ENCODE results near the gene GABBR2.

GABBR2 gene

DNA sequence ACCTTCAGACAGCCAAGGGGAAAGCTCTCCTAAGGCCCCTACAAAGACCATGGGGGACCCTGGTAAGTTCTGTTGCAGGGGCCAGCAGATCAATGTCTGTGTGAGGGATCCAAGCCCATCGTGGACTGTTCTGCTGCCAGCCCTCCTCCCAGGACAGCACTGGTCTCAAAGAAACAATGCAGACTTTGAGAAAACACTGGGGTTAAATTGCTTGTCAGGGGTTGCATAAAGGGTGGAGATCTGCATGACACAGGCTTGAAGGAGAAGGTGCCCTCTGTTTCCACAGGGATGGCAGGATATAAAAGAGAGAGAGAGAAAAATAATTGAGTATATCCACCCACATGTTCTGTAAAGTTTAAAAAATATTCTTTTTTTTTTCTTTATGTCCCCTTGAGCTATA is 295.7 kb downstream of the GABBR2 start:
- H3K79me1 ChIP-seq (ENCODE audit: low read length), result no peaks in the 10 kb centered on the region

DNA sequence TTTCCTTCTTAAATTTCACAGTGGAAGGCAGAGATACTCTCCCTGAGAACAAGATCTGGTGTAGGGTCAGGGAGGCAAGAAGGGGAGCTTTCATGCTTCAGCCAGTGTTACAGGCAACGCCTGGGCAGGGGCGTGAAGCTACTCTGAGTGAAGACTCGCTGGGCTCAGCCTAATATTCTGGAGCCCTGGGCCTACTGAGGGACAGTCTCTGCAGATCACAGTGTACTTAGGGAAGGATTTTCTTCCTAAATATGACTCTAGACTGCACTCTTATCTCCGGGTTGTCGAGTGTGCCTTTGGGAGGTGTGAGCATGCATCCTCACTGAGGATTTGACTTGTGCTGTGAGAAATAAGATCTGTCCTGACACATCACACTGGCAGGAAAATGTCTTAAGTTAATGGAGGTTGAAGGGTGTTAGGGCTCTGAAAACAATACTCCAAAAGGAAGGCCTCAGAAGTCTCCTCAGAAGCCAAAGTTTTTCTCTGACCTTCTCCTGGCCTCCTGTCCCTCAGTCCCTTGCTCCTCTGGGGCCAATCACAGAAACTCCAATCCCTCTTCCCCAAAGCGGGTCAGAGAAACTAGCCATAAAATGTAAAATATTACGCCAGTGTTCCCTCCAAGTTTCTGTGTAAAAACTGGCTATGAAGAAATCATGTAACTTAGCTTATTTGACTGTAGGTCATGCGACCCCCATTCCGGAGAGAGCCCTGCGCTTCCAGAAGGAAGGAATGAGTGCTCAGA is 296.5 kb downstream of the GABBR2 start:
- H3K79me2 ChIP-seq (ENCODE audit: control insufficient read depth, insufficient read depth, low read length, poor library complexity), result no peaks in the 10 kb centered on the region
- no peak overlapping the region for H3K27ac ChIP-seq (ENCODE audit: low read depth, low read length)
- H4K12ac ChIP-seq (ENCODE audit: low read depth, low read length), result no peak overlapping the region
- no peak overlapping the region for H2AK5ac ChIP-seq (ENCODE audit: low read length)
- no peak overlapping the region for H4K8ac ChIP-seq (ENCODE audit: low read depth, low read length)
- no peaks in the 10 kb centered on the region for H3K9me3 ChIP-seq (ENCODE audit: insufficient read depth, low read depth, low read length)
- no peaks in the 10 kb centered on the region for H3K79me1 ChIP-seq (ENCODE audit: low read length)
- H3K4me2 ChIP-seq (ENCODE audit: low read length), result no peak overlapping the region
- H3K18ac ChIP-seq (ENCODE audit: low read length), result no peak overlapping the region
- H3K14ac ChIP-seq (ENCODE audit: low read length), result no peak overlapping the region
- no peak for DNase-seq
- no peak overlapping the region for H2BK12ac ChIP-seq (ENCODE audit: low read length)
- WGBS (ENCODE audit: extremely low coverage, insufficient coverage, insufficient read length), result no CpG with 5 or more reads among the region's 10 CpGs
- no peak overlapping the region for H3K4me3 ChIP-seq (ENCODE audit: low read depth, low read length)
- H2AFZ ChIP-seq (ENCODE audit: insufficient read depth, low read length, poor library complexity), result no peak overlapping the region
- H3K27me3 ChIP-seq (ENCODE audit: insufficient read depth, low read length), result no peaks in the 10 kb centered on the region
- H2BK120ac ChIP-seq (ENCODE audit: insufficient read depth, low read length, poor library complexity), result no peak overlapping the region
- H3K36me3 ChIP-seq (ENCODE audit: control insufficient read depth in 1 of 2, insufficient read depth in 2 of 2, low read length in 2 of 2), result no peaks in the 10 kb centered on the region
- no peak overlapping the region for H3K9ac ChIP-seq (ENCODE audit: low read length)
- H2BK5ac ChIP-seq (ENCODE audit: low read depth, low read length, poor library complexity), result no peak overlapping the region
- no peaks in the 10 kb centered on the region for H3K4me1 ChIP-seq (ENCODE audit: control insufficient read depth in 1 of 2, insufficient read depth in 2 of 2, low read length in 2 of 2)
- no peak overlapping the region for H3K23ac ChIP-seq (ENCODE audit: low read length)
- no peak overlapping the region for H4K91ac ChIP-seq (ENCODE audit: low read depth, low read length)
- no peak overlapping the region for H3K4ac ChIP-seq (ENCODE audit: low read depth, low read length)

More for the DNA sequence above, 295.7 kb downstream of the GABBR2 start:
- Histone ChIP-seq H3K4me2 (ENCODE audit: low read length) (no peak overlapping the region), H2AK5ac (ENCODE audit: low read length) (no peak overlapping the region), H4K8ac (ENCODE audit: low read depth, low read length) (no peak overlapping the region), H3K4ac (ENCODE audit: low read depth, low read length) (no peak overlapping the region), H2BK12ac (ENCODE audit: low read length) (no peak overlapping the region), H3K18ac (ENCODE audit: low read length) (no peak overlapping the region), H3K9ac (ENCODE audit: low read length) (no peak overlapping the region), H3K27me3 (ENCODE audit: insufficient read depth, low read length) (no peaks in the 10 kb centered on the region), H2BK5ac (ENCODE audit: low read depth, low read length, poor library complexity) (no peak overlapping the region), H3K14ac (ENCODE audit: low read length) (no peak overlapping the region), H3K36me3 (ENCODE audit: control insufficient read depth in 1 of 2, insufficient read depth in 2 of 2, low read length in 2 of 2) (no peaks in the 10 kb centered on the region), H3K23ac (ENCODE audit: low read length) (no peak overlapping the region), H3K9me3 (ENCODE audit: insufficient read depth, low read depth, low read length) (peaks cover 1% of the 10 kb centered on the region), H4K91ac (ENCODE audit: low read depth, low read length) (no peak overlapping the region), H3K27ac (ENCODE audit: low read depth, low read length) (no peak overlapping the region), H2AFZ (ENCODE audit: insufficient read depth, low read length, poor library complexity) (no peak overlapping the region), H3K4me1 (ENCODE audit: control insufficient read depth in 1 of 2, insufficient read depth in 2 of 2, low read length in 2 of 2) (no peaks in the 10 kb centered on the region), H3K79me2 (ENCODE audit: control insufficient read depth, insufficient read depth, low read length, poor library complexity) (no peaks in the 10 kb centered on the region), H3K4me3 (ENCODE audit: low read depth, low read length) (no peak overlapping the region), H4K12ac (ENCODE audit: low read depth, low read length) (no peak overlapping the region), H2BK120ac (ENCODE audit: insufficient read depth, low read length, poor library complexity) (no peak overlapping the region)
- no CpG with 5 or more reads among the region's 1 CpG for WGBS (ENCODE audit: extremely low coverage, insufficient coverage, insufficient read length)
- DNase-seq, result no peak

DNA sequence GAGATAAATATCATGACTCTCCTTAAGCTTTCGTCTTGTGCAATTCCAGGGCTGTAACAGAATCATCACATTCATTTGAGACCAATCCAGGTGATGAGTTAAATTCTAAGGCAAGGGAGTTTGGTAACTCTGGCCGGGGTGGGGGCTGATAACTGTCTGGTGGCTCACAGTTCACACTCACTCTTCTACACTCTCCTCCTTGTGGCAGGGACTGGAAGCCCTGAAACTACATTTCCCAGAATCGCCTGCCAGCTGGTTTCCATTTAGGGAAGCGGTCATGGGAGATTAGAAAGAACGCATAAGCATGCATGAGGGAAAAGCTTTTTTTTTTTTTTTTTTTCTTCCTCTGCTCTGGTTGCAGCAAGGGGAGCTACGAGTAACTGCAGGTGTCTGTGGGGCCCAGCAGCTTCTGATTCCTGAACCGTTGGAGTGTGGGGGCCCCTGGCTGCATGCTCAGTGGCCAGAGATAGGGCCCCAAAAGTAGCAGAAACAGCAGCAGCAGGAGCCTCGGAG is 298.5 kb downstream of the GABBR2 start:
- Histone ChIP-seq H4K91ac (ENCODE audit: low read depth, low read length) (no peak overlapping the region), H3K27me3 (ENCODE audit: insufficient read depth, low read length) (no peaks in the 10 kb centered on the region)
- no CpG with 5 or more reads among the region's 8 CpGs for WGBS (ENCODE audit: extremely low coverage, insufficient coverage, insufficient read length)

DNA sequence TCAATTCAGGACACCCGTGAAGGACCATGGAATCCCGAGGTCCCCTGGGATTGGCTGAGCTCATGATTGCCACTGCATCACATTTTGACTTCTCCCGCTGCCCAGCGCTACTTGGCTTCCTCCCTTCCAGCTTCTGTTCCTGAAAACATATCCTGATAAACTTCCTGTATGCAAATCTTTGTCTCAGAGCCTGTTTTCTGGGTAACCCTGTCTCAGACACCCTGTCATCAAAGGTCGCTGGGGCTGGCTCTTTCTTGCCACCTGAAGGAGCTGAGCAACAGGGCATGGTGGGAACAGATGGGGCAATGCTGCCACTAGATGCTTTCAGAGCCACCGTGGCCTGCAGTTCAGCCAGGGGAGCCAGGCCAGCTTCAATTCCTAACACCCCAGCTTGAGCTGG is 299.0 kb downstream of the GABBR2 start:
- Histone ChIP-seq H4K12ac (ENCODE audit: low read depth, low read length) (no peak overlapping the region), H2BK5ac (ENCODE audit: low read depth, low read length, poor library complexity) (no peak overlapping the region), H2BK120ac (ENCODE audit: insufficient read depth, low read length, poor library complexity) (no peak overlapping the region), H3K4me1 (ENCODE audit: control insufficient read depth in 1 of 2, insufficient read depth in 2 of 2, low read length in 2 of 2) (no peaks in the 10 kb centered on the region), H3K27ac (ENCODE audit: low read depth, low read length) (no peak overlapping the region), H3K79me1 (ENCODE audit: low read length) (no peaks in the 10 kb centered on the region), H3K4me2 (ENCODE audit: low read length) (no peak overlapping the region), H3K36me3 (ENCODE audit: control insufficient read depth in 1 of 2, insufficient read depth in 2 of 2, low read length in 2 of 2) (no peaks in the 10 kb centered on the region), H4K8ac (ENCODE audit: low read depth, low read length) (no peak overlapping the region), H3K4me3 (ENCODE audit: low read depth, low read length) (no peak overlapping the region), H3K18ac (ENCODE audit: low read length) (no peak overlapping the region), H2AFZ (ENCODE audit: insufficient read depth, low read length, poor library complexity) (no peak overlapping the region), H3K14ac (ENCODE audit: low read length) (no peak overlapping the region), H3K9ac (ENCODE audit: low read length) (no peak overlapping the region), H2BK12ac (ENCODE audit: low read length) (no peak overlapping the region), H4K91ac (ENCODE audit: low read depth, low read length) (no peak overlapping the region), H3K4ac (ENCODE audit: low read depth, low read length) (no peak overlapping the region), H3K79me2 (ENCODE audit: control insufficient read depth, insufficient read depth, low read length, poor library complexity) (no peaks in the 10 kb centered on the region), H3K23ac (ENCODE audit: low read length) (no peak overlapping the region), H3K9me3 (ENCODE audit: insufficient read depth, low read depth, low read length) (no peaks in the 10 kb centered on the region), H3K27me3 (ENCODE audit: insufficient read depth, low read length) (no peaks in the 10 kb centered on the region), H2AK5ac (ENCODE audit: low read length) (no peak overlapping the region)
- WGBS (ENCODE audit: extremely low coverage, insufficient coverage, insufficient read length), result no CpG with 5 or more reads among the region's 6 CpGs
- DNase-seq, result no peak

More for the DNA sequence above, 298.5 kb downstream of the GABBR2 start:
- H3K4me1 ChIP-seq (ENCODE audit: control insufficient read depth in 1 of 2, insufficient read depth in 2 of 2, low read length in 2 of 2), result no peaks in the 10 kb centered on the region
- H2AFZ ChIP-seq (ENCODE audit: insufficient read depth, low read length, poor library complexity), result peak overlapping the region; percentile 71
- no peak overlapping the region for H4K12ac ChIP-seq (ENCODE audit: low read depth, low read length)
- peak overlapping the region; percentile 34 for H4K8ac ChIP-seq (ENCODE audit: low read depth, low read length)
- H3K27ac ChIP-seq (ENCODE audit: low read depth, low read length), result no peak overlapping the region
- no peaks in the 10 kb centered on the region for H3K79me1 ChIP-seq (ENCODE audit: low read length)
- no peak overlapping the region for H3K14ac ChIP-seq (ENCODE audit: low read length)
- H3K79me2 ChIP-seq (ENCODE audit: control insufficient read depth, insufficient read depth, low read length, poor library complexity), result no peaks in the 10 kb centered on the region
- no peak overlapping the region for H3K4ac ChIP-seq (ENCODE audit: low read depth, low read length)
- H3K4me3 ChIP-seq (ENCODE audit: low read depth, low read length), result no peak overlapping the region
- no peak overlapping the region for H2BK5ac ChIP-seq (ENCODE audit: low read depth, low read length, poor library complexity)
- DNase-seq, result peak; percentile 64 to 79
- H3K36me3 ChIP-seq (ENCODE audit: control insufficient read depth in 1 of 2, insufficient read depth in 2 of 2, low read length in 2 of 2), result no peaks in the 10 kb centered on the region
- no peak overlapping the region for H3K23ac ChIP-seq (ENCODE audit: low read length)
- no peak overlapping the region for H2AK5ac ChIP-seq (ENCODE audit: low read length)
- H3K9ac ChIP-seq (ENCODE audit: low read length), result no peak overlapping the region
- no peak overlapping the region for H2BK120ac ChIP-seq (ENCODE audit: insufficient read depth, low read length, poor library complexity)
- H3K9me3 ChIP-seq (ENCODE audit: insufficient read depth, low read depth, low read length), result no peaks in the 10 kb centered on the region
- H3K18ac ChIP-seq (ENCODE audit: low read length), result no peak overlapping the region
- H3K4me2 ChIP-seq (ENCODE audit: low read length), result peak overlapping the region; percentile 32
- H2BK12ac ChIP-seq (ENCODE audit: low read length), result no peak overlapping the region

Measured in trophoblast cell (in vitro differentiated cells and primary cell).